GM19324 (cell line): ENCODE data around the gene ACER3.
"Not testable (repeated sequence)": the region's sequence is repeated elsewhere in the genome, so short reads cannot be mapped to it uniquely, and the experiment has no call there.

ENCODE experiments used
- ATAC-seq: cut with Tn5 transposase; IDR thresholded peaks from one replicate; pipeline ENCODE4 v1.9.1; 2021; ENCODE audit warnings: mild to moderate bottlenecking, moderate library complexity; ENCODE audit not compliant: unreplicated experiment, low FRiP score

ACER3 gene

DNA sequence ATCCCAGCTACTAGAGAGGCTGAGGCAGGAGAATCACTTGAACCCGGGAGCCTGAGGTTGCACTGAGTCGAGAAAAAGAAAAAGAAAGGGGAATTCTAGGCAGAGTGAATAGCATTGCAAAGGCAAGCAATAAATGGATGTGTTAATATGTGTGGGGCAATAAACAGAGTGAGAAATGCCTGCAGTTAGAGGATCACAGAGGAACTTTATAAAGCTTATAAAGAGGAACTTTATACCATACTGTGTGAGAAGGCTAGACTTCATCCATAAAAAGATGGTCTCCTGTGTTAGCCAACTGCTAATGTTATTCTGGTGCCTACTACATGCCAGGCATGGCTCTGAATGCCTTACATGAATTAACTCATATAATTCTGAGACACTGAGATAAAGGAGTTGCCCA, 174.3 kb downstream of the ACER3 start:
- no peak for ATAC-seq

DNA sequence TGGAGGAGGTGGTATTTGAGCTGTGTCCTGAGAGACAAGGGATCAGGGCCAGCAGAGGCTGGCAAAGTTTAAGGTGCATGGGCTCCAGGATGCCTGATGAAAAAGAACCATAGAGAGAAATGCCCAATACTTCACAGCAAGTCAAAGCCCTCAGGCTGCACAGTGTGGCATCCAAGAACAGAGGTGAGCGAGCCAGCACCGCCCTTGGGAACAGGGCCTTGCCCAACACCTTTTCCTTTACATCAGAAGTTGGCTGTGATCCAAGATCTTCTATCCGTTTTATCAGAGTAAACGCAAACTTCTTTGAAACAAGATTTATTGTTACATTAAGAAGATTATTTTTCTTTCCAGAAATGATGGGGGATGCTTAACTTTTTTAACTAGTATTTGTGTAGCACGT, 174.9 kb downstream of the ACER3 start:
- ATAC-seq, result no peak

- ATAC-seq, result no peak
Observed at GRCh38 chr11:77036398-77036797, 175.7 kb downstream of the ACER3 start.

- ATAC-seq, result no peak
Observed at GRCh38 chr11:77037057-77037456, 176.3 kb downstream of the ACER3 start.

GRCh38 chr11:77038029-77038824, 177.5 kb downstream of the ACER3 start:
- no peak for ATAC-seq

DNA sequence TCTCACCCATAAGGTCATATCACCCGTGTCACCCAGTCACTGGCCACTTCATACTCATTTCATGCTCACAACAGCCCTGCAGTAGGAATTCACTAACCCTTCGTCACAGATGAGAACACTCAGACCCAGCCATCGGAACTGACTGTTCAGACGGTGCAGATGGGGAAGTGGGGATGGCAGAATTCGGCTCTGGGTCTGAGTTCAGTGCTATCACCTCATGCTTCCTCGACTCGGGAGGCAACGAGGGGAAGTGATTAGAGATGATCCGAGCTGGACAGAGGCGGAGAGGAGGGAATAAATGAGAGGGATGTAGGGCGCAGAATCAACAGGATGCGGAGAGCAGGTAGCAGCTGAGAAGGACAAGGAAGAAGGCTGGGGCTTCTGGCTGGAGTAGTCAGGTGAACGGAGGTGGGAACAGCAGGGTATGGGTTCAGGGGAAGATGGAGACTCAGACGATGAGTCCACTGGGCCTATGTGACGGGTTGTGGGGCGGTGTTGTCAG, 178.2 kb downstream of the ACER3 start:
- ATAC-seq, result no peak

DNA sequence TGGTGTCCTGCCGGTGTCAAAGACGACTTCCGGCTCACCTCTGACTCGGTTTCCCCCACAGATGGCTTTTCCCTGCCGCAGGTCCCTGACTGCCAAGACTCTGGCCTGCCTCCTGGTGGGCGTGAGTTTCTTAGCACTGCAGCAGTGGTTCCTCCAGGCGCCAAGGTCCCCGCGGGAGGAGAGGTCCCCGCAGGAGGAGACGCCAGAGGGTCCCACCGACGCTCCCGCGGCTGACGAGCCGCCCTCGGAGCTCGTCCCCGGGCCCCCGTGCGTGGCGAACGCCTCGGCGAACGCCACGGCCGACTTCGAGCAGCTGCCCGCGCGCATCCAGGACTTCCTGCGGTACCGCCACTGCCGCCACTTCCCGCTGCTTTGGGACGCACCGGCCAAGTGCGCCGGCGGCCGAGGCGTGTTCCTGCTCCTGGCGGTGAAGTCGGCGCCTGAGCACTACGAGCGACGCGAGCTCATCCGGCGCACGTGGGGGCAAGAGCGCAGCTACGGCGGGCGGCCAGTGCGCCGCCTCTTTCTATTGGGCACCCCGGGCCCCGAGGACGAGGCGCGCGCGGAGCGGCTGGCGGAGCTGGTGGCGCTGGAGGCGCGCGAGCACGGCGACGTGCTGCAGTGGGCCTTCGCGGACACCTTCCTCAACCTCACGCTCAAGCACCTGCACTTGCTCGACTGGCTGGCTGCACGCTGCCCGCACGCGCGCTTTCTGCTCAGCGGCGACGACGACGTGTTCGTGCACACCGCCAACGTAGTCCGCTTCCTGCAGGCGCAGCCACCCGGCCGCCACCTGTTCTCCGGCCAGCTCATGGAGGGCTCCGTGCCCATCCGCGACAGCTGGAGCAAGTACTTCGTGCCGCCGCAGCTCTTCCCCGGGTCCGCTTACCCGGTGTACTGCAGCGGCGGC, 179.0 kb downstream of the ACER3 start:
- no peak for ATAC-seq

DNA sequence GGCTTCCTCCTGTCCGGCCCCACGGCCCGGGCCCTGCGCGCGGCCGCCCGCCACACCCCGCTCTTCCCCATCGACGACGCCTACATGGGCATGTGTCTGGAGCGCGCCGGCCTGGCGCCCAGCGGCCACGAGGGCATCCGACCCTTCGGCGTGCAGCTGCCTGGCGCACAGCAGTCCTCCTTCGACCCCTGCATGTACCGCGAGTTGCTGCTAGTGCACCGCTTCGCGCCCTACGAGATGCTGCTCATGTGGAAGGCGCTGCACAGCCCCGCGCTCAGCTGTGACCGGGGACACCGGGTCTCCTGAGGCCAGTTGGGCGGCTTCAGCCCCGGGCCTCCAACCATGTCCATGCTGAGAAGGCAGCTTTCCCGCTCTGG, 179.7 kb downstream of the ACER3 start:
- no peak for ATAC-seq

DNA sequence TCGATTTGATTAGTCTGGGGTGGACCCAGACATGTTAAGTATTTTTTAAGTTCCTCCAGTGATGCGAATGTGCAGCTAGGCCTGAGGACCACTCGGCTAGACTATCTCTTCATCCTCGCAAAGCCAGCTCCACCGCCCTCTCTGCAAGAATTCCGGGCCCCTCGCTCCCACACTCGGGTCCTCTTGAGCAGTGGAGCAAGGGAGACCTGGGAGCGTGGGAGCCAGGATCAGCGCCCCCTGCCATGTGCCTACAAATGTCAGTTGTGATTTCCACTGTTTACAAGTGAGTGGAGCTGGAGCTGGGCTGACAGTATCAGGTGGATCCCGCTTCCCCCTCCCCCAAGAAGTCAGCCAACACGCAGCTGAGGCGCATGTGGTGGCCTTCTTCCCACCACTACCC, 180.2 kb downstream of the ACER3 start:
- no peak for ATAC-seq

DNA sequence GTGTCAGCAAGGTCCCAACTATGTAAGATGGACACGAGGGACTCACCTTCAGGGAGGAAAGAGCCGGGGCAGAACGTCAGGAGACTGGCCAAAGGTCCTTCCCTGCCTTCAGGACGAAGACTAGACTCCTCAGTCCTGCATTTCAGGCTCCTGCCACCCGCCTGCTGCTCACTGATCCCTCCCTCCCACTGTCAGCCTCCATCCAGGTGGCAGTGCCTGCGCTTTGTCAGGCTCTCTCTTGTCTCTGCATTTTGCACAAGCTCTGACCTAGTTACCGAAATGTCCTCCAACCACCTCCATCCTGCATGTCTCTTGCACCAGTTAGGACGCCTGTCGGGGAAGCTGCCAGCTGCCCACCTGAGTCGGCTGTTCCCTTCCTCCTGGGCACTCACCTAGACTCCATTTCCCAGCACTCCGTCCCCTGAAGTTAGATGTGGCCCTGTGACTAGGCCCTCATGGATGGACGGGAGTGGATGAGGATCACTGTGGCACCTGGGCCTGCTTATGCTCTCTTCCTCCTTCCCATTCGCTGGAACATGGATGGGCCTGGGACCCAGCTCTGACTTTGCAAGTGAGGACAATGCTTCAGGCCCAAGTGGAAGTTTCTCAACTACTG, 181.5 kb downstream of the ACER3 start:
- ATAC-seq, result no peak

DNA sequence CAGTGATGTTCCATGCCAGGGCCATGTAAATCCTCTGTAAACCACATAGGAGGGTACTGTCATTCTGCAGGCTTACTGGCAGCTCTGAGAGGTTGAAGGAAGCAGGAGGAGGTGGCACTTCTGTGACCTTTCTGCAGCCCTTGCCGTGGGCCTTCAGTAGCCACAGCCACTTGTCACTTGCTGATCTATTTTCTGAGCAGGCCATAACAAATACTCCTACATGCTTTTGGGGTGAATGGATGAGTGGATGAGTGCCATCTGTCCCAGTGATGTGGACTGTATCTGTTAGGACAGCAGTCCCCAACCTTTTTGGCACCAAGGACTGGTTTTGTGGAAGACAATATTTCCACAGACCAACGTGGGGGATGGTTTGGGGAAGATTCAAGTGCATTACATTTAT, 183.6 kb downstream of the ACER3 start:
- ATAC-seq, result no peak

DNA sequence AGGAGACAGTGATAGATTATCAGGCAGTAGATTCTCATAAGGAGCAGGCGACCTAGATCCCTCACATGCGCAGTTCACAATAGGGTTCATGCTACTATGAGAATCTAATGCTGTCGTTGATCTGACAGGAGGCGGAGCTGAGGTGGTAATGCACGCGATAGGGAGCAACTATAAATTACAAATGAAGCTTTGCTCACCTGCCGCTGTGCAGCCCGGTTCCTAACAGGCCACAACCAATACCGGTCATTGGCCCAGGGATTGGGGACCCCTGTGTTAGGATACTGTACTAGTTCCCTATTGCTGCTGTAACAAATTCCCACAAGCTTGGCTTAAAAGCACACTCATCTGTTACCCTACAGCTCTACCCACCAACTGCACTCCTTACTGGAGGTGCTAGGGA, 184.2 kb downstream of the ACER3 start:
- ATAC-seq, result no peak

- ATAC-seq, result no peak
Observed at GRCh38 chr11:77046060-77046501, 185.4 kb downstream of the ACER3 start.

DNA sequence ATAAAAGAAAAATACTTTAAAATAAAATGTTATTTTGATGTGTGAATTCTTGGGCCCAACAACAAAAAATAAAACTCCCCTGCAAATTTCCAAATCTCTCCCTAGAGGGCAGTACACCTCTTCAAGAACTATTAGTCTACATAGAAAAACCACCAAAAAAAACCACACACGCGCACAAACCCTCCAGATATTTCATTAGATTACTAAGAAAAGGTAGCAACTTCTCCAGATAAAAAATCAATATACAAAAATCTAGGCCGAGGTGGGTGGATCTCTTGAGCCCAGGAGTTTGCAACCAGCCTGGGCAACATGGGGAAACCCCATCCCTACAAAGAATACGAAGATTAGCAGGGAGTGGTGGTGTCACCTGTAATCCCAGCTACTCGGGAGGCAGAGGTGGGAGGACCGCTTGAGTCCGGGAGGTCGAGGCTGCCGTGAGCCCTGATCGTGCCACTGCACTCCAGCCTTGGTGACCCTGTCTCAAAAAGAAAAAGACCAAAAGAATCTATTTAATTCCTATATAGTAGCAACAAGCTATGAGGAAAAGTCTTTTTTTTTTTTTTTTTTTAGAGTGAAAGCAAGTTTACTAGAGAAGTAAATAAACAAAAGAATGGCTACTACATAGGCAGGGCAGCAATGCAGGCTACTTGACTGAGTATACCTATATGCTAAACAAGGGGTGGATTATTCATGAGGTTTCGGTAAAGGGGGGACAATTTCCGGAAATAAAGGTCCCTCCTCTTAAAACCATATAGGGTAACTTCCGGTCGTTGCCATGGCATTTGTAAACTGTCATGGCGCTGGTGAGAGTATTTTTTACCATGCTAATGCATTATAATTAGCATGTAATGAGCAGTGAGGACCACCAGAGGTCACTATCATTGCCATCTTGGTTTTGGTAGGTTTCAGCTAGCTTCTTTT, 186.5 kb downstream of the ACER3 start:
- ATAC-seq, result peak; percentile 78

GRCh38 chr11:77047928-77048446, 187.3 kb downstream of the ACER3 start:
- ATAC-seq, result not testable (repeated sequence)

- no peak for ATAC-seq
Observed at GRCh38 chr11:77049026-77049425, 188.3 kb downstream of the ACER3 start.

GRCh38 chr11:77051511-77051910, 190.8 kb downstream of the ACER3 start:
- ATAC-seq, result no peak

DNA sequence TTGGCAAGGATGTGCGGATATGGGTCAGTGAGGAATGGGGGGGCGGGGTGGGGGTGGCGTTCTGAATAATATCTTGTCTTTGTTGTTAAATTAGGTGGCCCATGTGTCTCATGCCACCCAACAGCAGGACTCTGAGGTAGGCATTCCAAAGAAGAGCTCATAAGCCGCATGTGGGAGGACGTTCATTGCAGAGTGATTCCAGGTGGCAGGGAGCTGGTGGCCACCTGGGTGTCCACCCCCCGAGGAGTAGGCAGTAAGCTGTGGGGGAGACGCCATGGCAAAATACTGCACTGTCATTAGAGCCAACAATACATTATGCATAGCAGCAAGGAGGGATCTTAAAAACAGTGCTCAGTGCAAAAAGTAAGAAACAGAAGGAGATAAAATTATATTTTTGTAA, 191.8 kb downstream of the ACER3 start:
- ATAC-seq, result no peak

DNA sequence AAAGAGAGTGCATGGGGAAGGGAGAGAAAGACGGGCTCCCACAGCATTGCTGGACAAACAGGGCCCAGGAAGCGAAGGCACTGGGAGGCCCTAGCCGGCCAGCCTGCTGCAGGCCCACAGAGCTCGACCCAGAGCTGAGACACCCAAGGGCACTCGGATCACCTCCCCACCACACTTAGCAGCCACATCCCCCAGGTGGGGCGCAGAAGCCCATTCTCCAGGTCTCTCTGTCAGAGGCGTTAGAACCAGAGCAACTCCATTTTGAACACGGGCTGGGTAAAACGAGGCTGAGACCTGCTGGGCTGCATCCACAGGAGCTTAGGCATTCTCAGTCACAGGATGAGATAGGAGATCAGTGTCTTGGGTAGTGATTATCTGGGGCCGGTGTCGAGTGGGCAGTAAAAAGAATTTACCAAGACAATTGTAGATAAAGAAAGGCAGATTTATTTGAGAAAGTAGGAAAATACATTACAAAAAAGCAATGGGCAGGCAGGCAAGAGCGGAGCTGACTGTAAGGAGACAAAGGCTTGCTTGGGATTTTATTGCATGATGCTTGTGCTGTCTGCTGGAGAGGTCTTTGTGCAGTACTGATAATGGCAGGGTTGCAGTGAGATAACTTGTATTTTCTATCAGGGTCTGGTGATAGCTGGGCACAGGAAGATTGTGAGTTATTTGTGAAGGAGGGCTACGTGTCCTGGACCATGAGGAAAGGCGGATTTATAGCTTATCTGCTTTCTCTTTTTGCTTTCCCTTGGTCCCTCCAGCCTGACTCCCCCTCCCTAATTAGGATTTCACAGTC, 192.7 kb downstream of the ACER3 start:
- ATAC-seq, result no peak
